GM10248 (cell line): ENCODE data around the gene THBS4.

ENCODE experiments used
- CTCF ChIA-PET: fragments of 300-600 bp; sonication (Branson Sonifier 250); formaldehyde crosslinking; extraction: SDS; loops from one replicate; lab custom pipeline; 2021; ENCODE audit warnings: antibody characterized with exemption; lab: Yijun Ruan, JAX
- POLR2A ChIA-PET: fragments of 350-650 bp; sonication (Branson Sonifier 250); formaldehyde crosslinking; extraction: SDS; loops from one replicate; lab custom pipeline; 2020; ENCODE audit warnings: antibody characterized with exemption; lab: Yijun Ruan, JAX
- DNase-seq: peaks from one replicate; pipeline ENCODE4 v3.0.0; 2012; ENCODE audit errors: extremely low spot score
- CTCF ChIP-seq: IDR thresholded peaks from 2 replicates; pipeline ENCODE4 v1.5.1; 2012; ENCODE audit warnings: mild to moderate bottlenecking, low read depth; ENCODE audit errors: extremely low read depth, missing control alignments, control extremely low read depth

The THBS4 gene

GRCh38 chr5:80076131-80077050, 41.2 kb downstream of the THBS4 start:
- TF ChIP-seq CTCF = no peak
- CTCF ChIA-PET = interaction anchor here (0.8 to 3.3 kb wide), 5 partner anchors 9 to 1051 kb away, joined by 3 to 27 read pairs (median 6); no protein-coding TSS in a partner anchor
- no peak for DNase-seq
- POLR2A ChIA-PET = no interaction called here

- POLR2A ChIA-PET = no interaction called here
- no peak for DNase-seq
- CTCF ChIA-PET = interaction anchor here (0.8 to 3.3 kb wide), 5 partner anchors 8 to 1052 kb away, joined by 3 to 27 read pairs (median 6); no protein-coding TSS in a partner anchor
- no peak for TF ChIP-seq CTCF
These were observed 42.0 kb downstream of the THBS4 start for GRCh38 chr5:80077051-80077714.

GRCh38 chr5:80078921-80079320, 43.8 kb downstream of the THBS4 start:
- ChIA-PET CTCF (interaction anchor here (1.3 to 3.3 kb wide), 4 partner anchors 12 to 229 kb away, joined by 5 to 27 read pairs (median 8); no protein-coding TSS in a partner anchor), POLR2A (no interaction called here)
- no peak for TF ChIP-seq CTCF
- no peak for DNase-seq

- ChIA-PET CTCF (interaction anchor here (4.1 to 4.4 kb wide), 2 partner anchors 14 to 204 kb away, joined by 45 to 84 read pairs; no protein-coding TSS in a partner anchor), POLR2A (no interaction called here)
- TF ChIP-seq CTCF = no peak
- no peak for DNase-seq
These were observed 47.1 kb downstream of the THBS4 start for GRCh38 chr5:80082281-80082680.

- POLR2A ChIA-PET = no interaction called here
- CTCF ChIA-PET = interaction anchor here (0.7 to 4.4 kb wide), 60 partner anchors 8 to 1062 kb away, joined by 3 to 84 read pairs (median 4); no protein-coding TSS in a partner anchor
- peak; percentile 67 for DNase-seq
- TF ChIP-seq CTCF = peak; percentile 58
These were observed 47.6 kb downstream of the THBS4 start for GRCh38 chr5:80082731-80083100.
